Measurements from ENCODE around the gene CCDC201. TPM values are rescaled to one million over a fixed set of nuclear protein-coding genes. Genes with fewer than 3 reads are reported as not detected.
"Not testable (repeated sequence)": the region's sequence is repeated elsewhere in the genome, so short reads cannot be mapped to it uniquely, and the experiment has no call there.

CCDC201 gene
- total and polyA plus RNA-seq, 2 of the 4 experiments (the other 2 are of a cell fraction): not detected

DNA sequence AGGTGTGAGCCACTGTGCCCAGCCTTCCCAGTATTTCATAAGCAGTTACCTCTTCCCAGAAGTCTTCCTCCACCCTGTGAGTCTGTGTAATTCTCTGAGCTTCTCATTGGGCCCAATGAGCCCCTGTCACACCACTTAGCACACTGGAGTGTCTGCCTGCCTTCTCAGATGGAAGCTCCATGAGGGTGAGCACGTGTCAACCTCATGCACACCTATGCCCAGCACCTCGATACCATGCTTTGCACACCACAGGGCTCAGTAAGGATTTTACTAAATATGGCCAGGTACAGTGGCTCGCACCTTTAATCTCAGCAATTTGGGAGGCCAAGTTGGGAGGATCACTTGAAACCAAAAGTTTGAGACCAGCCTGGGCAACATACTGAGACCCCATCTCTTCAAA, 46.3 kb downstream of the CCDC201 start:
- in situ Hi-C loops (cut with MboI; ENCODE audit: low sequenced_read_pairs); BruUV-seq (replicated peaks); H3K4me3 ChIP-seq (ENCODE audit: insufficient read depth, low read depth, low read length); H3K4me1 ChIP-seq (ENCODE audit: control insufficient read depth, insufficient read depth, low read length); H4K20me1 ChIP-seq (ENCODE audit: insufficient read depth, low read length); H2BK20ac ChIP-seq (ENCODE audit: low read depth, low read length); POLR2A ChIA-PET (ENCODE audit: unreplicated experiment); CTCF ChIA-PET; H2AK9ac ChIP-seq (replicated peaks; ENCODE audit: low read depth, low read length, poor library complexity); H2AFZ ChIP-seq (replicated peaks; ENCODE audit: low read length, poor library complexity); H3K23ac ChIP-seq (ENCODE audit: low read depth, low read length); H3K9me3 ChIP-seq (ENCODE audit: control insufficient read depth, insufficient read depth, low read length); H3K18ac ChIP-seq (ENCODE audit: low read depth, low read length); H3K79me1 ChIP-seq (ENCODE audit: low read depth in 1 of 2, low read length in 2 of 2); H3K56ac ChIP-seq (ENCODE audit: extremely low read depth, insufficient read depth, low read length); H2BK5ac ChIP-seq (ENCODE audit: low read depth, low read length, poor library complexity, severe bottlenecking); H4K8ac ChIP-seq (ENCODE audit: low read depth in 2 of 2, low read length in 2 of 2); H4K91ac ChIP-seq (ENCODE audit: insufficient read depth, low read depth, low read length); H2BK120ac ChIP-seq (ENCODE audit: low read depth, low read length); ATAC-seq (ENCODE audit: low read depth); H3K4ac ChIP-seq (ENCODE audit: low read depth, low read length); H3K36me3 ChIP-seq (ENCODE audit: control insufficient read depth, insufficient read depth, low read length); H3K27ac ChIP-seq (ENCODE audit: insufficient read depth, low read length); H3K27me3 ChIP-seq (ENCODE audit: control insufficient read depth, insufficient read depth, low read length); H2AK5ac ChIP-seq (ENCODE audit: low read depth, low read length); H3K14ac ChIP-seq (replicated peaks; ENCODE audit: low read depth, low read length); H2BK15ac ChIP-seq (ENCODE audit: low read depth, low read length); intact Hi-C loops (cut with micrococcal nuclease); H3K9ac ChIP-seq (ENCODE audit: low read depth, low read length); H3K4me2 ChIP-seq (ENCODE audit: low read depth, low read length); dilution Hi-C loops (cut with HindIII; ENCODE audit: low sequenced_read_pairs, unreplicated experiment); H3K9me1 ChIP-seq (ENCODE audit: insufficient read depth, low read length); DNase-seq; H4K5ac ChIP-seq (ENCODE audit: low read depth, low read length): not testable (repeated sequence)
- no CpG with 5 or more reads among the region's 3 CpGs for WGBS, 2 experiments (ENCODE audit: extremely low coverage in 2 of 2, insufficient read length in 1 of 2)

DNA sequence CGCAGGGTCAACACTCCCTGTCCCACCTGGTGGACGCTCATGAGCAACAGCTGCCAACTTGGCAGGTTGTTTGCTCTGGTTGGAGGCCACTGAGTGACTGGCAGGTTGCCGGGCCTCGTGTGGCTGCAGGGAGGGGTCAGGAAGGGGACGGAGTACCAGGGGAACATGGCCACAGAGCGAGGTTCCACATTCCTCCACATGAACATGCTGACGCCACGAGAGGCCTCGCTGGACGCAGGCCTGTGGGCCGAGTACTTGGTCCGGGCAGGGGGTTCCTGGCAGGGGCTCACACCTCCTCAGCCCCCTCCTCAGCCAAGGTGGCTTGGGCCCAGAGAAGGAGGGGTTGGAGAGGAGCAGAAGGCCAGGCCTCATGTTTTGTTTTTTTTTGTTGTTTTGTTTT, 54.1 kb downstream of the CCDC201 start:
- H4K5ac ChIP-seq (ENCODE audit: low read depth, low read length); H3K4me2 ChIP-seq (ENCODE audit: low read depth, low read length); H3K9ac ChIP-seq (ENCODE audit: low read depth, low read length); CTCF ChIA-PET; H2BK20ac ChIP-seq (ENCODE audit: low read depth, low read length); ATAC-seq (ENCODE audit: low read depth); H4K8ac ChIP-seq (ENCODE audit: low read depth in 2 of 2, low read length in 2 of 2); H3K9me3 ChIP-seq (ENCODE audit: control insufficient read depth, insufficient read depth, low read length); H3K23ac ChIP-seq (ENCODE audit: low read depth, low read length); intact Hi-C loops (cut with micrococcal nuclease); H3K9me1 ChIP-seq (ENCODE audit: insufficient read depth, low read length); H3K27me3 ChIP-seq (ENCODE audit: control insufficient read depth, insufficient read depth, low read length); H3K56ac ChIP-seq (ENCODE audit: extremely low read depth, insufficient read depth, low read length); H4K91ac ChIP-seq (ENCODE audit: insufficient read depth, low read depth, low read length); H2BK5ac ChIP-seq (ENCODE audit: low read depth, low read length, poor library complexity, severe bottlenecking); BruUV-seq (replicated peaks); H3K18ac ChIP-seq (ENCODE audit: low read depth, low read length); in situ Hi-C loops (cut with MboI; ENCODE audit: low sequenced_read_pairs); H2BK15ac ChIP-seq (ENCODE audit: low read depth, low read length); H2AK5ac ChIP-seq (ENCODE audit: low read depth, low read length); POLR2A ChIA-PET (ENCODE audit: unreplicated experiment); H3K36me3 ChIP-seq (ENCODE audit: control insufficient read depth, insufficient read depth, low read length); H3K4me1 ChIP-seq (ENCODE audit: control insufficient read depth, insufficient read depth, low read length); H2BK120ac ChIP-seq (ENCODE audit: low read depth, low read length); H3K4me3 ChIP-seq (ENCODE audit: insufficient read depth, low read depth, low read length); H3K79me1 ChIP-seq (ENCODE audit: low read depth in 1 of 2, low read length in 2 of 2); H3K14ac ChIP-seq (replicated peaks; ENCODE audit: low read depth, low read length); H2AFZ ChIP-seq (replicated peaks; ENCODE audit: low read length, poor library complexity); H4K20me1 ChIP-seq (ENCODE audit: insufficient read depth, low read length); H3K27ac ChIP-seq (ENCODE audit: insufficient read depth, low read length); DNase-seq; H3K4ac ChIP-seq (ENCODE audit: low read depth, low read length); H2AK9ac ChIP-seq (replicated peaks; ENCODE audit: low read depth, low read length, poor library complexity); dilution Hi-C loops (cut with HindIII; ENCODE audit: low sequenced_read_pairs, unreplicated experiment): not testable (repeated sequence)
- 80% methylated on average over 1 of the region's 12 CpGs; no CpG with 5 or more reads in 1 of the 2 experiments for WGBS, 2 experiments (ENCODE audit: extremely low coverage in 2 of 2, insufficient read length in 1 of 2)

Measured in IMR-90 (cell line).